Gastrocnemius medialis (tissue), 4 donors: ENCODE data around the gene IL1RL1.

Experiments used
- POLR2A ChIP-seq, 2 donors: fragments of 450-650 bp; IDR thresholded peaks; one replicate each; pipeline ENCODE4 v1.6.1; 2017; ENCODE audit warnings: antibody characterized with exemption in 2 of 2, mild to moderate bottlenecking in 2 of 2, moderate library complexity in 2 of 2
- TF ChIP-seq, protein P1 (sequence below), 5 experiments: fragments of 450-650 bp in 3 of 5; fragments of 200-600 bp in 2 of 5; sonication (generic) in 2 of 5; IDR thresholded peaks in 4 of 5; conservative IDR thresholded peaks in 1 of 5; 1 replicate in 4 of 5; 2 replicates in 1 of 5; pipeline ENCODE4 v1.5.1; 2016 to 2019; ENCODE audit warnings: antibody characterized with exemption in 5 of 5, mild to moderate bottlenecking in 3 of 5, moderate library complexity in 3 of 5

DNA sequence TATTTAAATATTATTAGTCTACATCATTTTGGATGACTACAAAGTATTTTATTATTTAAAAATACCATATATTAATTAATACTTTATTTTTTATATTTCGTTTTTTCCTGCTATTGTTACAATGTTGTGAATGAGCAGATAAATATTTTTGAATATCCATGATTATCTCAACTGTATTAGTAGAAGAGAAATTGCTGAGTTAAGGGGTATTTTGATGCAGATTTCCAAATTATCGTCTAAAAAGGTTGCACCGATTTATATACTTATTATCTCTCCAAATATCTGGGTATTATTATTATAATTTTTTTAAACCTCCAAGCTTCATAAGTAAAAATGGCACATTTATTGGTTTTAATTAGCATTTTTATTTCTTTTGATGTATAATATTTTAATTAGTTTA lies 8.9 kb upstream of the IL1RL1 start:
- TF ChIP-seq, protein P1, sequence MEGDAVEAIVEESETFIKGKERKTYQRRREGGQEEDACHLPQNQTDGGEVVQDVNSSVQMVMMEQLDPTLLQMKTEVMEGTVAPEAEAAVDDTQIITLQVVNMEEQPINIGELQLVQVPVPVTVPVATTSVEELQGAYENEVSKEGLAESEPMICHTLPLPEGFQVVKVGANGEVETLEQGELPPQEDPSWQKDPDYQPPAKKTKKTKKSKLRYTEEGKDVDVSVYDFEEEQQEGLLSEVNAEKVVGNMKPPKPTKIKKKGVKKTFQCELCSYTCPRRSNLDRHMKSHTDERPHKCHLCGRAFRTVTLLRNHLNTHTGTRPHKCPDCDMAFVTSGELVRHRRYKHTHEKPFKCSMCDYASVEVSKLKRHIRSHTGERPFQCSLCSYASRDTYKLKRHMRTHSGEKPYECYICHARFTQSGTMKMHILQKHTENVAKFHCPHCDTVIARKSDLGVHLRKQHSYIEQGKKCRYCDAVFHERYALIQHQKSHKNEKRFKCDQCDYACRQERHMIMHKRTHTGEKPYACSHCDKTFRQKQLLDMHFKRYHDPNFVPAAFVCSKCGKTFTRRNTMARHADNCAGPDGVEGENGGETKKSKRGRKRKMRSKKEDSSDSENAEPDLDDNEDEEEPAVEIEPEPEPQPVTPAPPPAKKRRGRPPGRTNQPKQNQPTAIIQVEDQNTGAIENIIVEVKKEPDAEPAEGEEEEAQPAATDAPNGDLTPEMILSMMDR (IDR thresholded peaks at IDR 0.05 in 4 of 5, conservative IDR thresholded peaks at IDR 0.05 in 1 of 5): no peak
- TF ChIP-seq POLR2A (IDR thresholded peaks at IDR 0.05): no peak
